A549 (cell line): ENCODE measurements around the gene ARSJ. TPM values are rescaled to one million over a fixed set of nuclear protein-coding genes. Genes with fewer than 3 reads are reported as not detected.

Experiments
- ATAC-seq, 2 experiments: fragments of 200-7000 bp in 1 of 2; fragments of >200 bp in 1 of 2; cut with Nextera tagmentation in 1 of 2; cut with Tn5 transposase in 1 of 2; 3 replicates each; pipeline versions ENCODE4 v1.8.0 to v1.9.1; 2018 to 2020; ENCODE audit warnings: mild to moderate bottlenecking in 1 of 2, moderate library complexity in 1 of 2
- CTCF ChIA-PET: fragments of 300-600 bp; sonication (Branson Sonifier 250); formaldehyde crosslinking; extraction: SDS; loops from one replicate; lab custom pipeline; 2021; ENCODE audit warnings: antibody characterized with exemption, inconsistent platforms; lab: Yijun Ruan, JAX
- POLR2A ChIA-PET: fragments of 350-600 bp; formaldehyde crosslinking; extraction: SDS; loops from one replicate; lab custom pipeline; 2021; ENCODE audit warnings: antibody characterized with exemption, inconsistent platforms; lab: Yijun Ruan, JAX
- DNase-seq, 2 experiments: peaks; one replicate each; pipeline versions ENCODE4 v3.0.0 to v3.0.0-alpha.2; 2011 to 2016; ENCODE audit warnings: low read depth in 1 of 2, low spot score in 1 of 2
- FAIRE-seq: peaks from 2 replicates; lab custom pipeline; 2011; peaks lifted over from hg19 to GRCh38; lab: Jason Lieb, UNC
- H3K27ac ChIP-seq, 2 experiments: fragments of >200 bp; sonication (Bioruptor Twin); formaldehyde crosslinking; 3 replicates each; pipeline ENCODE4 v1.5.1; 2016 to 2017
- H3K4me1 ChIP-seq: fragments of >200 bp; sonication (Bioruptor Twin); formaldehyde crosslinking; 3 replicates; pipeline ENCODE4 v1.6.1; 2016
- H3K4me2 ChIP-seq: fragments of >200 bp; sonication (Bioruptor Twin); formaldehyde crosslinking; 3 replicates; pipeline ENCODE4 v1.6.1; 2016
- H3K4me3 ChIP-seq: fragments of >200 bp; sonication (Bioruptor Twin); formaldehyde crosslinking; 3 replicates; pipeline ENCODE4 v1.5.1; 2016
- H3K9me3 ChIP-seq: fragments of >200 bp; sonication (Bioruptor Twin); formaldehyde crosslinking; 3 replicates; pipeline ENCODE4 v1.6.1; 2016
- BHLHE40 ChIP-seq: IDR thresholded peaks from 2 replicates; pipeline ENCODE4 v1.6.1; 2012; ENCODE audit warnings: low read depth, low read length, inconsistent platforms
- CHD2 ChIP-seq: fragments of 150-350 bp; IDR thresholded peaks from 2 replicates; pipeline ENCODE4 v1.6.1; 2014; ENCODE audit warnings: low read length; ENCODE audit not compliant: partially characterized antibody
- ELK1 ChIP-seq: fragments of 150-350 bp; IDR thresholded peaks from 2 replicates; pipeline ENCODE4 v1.6.1; 2014; ENCODE audit warnings: low read depth, mild to moderate bottlenecking, low read length
- EP300 ChIP-seq, 2 experiments: fragments of >200 bp; sonication (Bioruptor Twin); formaldehyde crosslinking; IDR thresholded peaks; 2 replicates in 1 of 2; 3 replicates in 1 of 2; pipeline ENCODE4 v1.6.1; 2016 to 2017
- ESRRA ChIP-seq: fragments of 150-350 bp; IDR thresholded peaks from 2 replicates; pipeline ENCODE4 v1.6.1; 2014; ENCODE audit warnings: mild to moderate bottlenecking, low read length, borderline replicate concordance
- FOSL2 ChIP-seq, 2 experiments: fragments of 450-650 bp in 1 of 2; fragments of >200 bp in 1 of 2; sonication (Bioruptor Twin) in 1 of 2; formaldehyde crosslinking; IDR thresholded peaks; 2 replicates each; pipeline versions ENCODE4 v1.5.0 to v1.6.1; 2016 to 2020; ENCODE audit warnings: mild to moderate bottlenecking in 1 of 2, moderate library complexity in 1 of 2
- HDAC2 ChIP-seq: fragments of 200-600 bp; sonication (generic); IDR thresholded peaks from 2 replicates; pipeline ENCODE4 v1.6.1; 2016
- HEYL ChIP-seq: fragments of 250-450 bp; sonication (Bioruptor Pico); IDR thresholded peaks from 2 replicates; pipeline ENCODE4 v1.8.0; 2021; ENCODE audit warnings: mild to moderate bottlenecking, moderate library complexity
- HMGXB4 ChIP-seq: fragments of 250-450 bp; sonication (Bioruptor Pico); IDR thresholded peaks from 2 replicates; pipeline ENCODE4 v1.5.0; 2021; ENCODE audit warnings: mild to moderate bottlenecking, moderate library complexity, borderline replicate concordance
- NFE2L2 ChIP-seq: fragments of 150-350 bp; conservative IDR thresholded peaks from 2 replicates; pipeline ENCODE4 v1.6.1; 2014; ENCODE audit warnings: low read length
- NR3C1 ChIP-seq: fragments of >200 bp; sonication (Bioruptor Twin); formaldehyde crosslinking; IDR thresholded peaks from 3 replicates; pipeline ENCODE4 v1.6.1; 2017
- POLR2A ChIP-seq: IDR thresholded peaks from 2 replicates; pipeline ENCODE4 v1.6.1; 2012; ENCODE audit warnings: mild to moderate bottlenecking, low read length
- POLR2AphosphoS2 ChIP-seq: conservative IDR thresholded peaks from 2 replicates; pipeline ENCODE4 v1.6.1; 2012; ENCODE audit warnings: low read length, improper control_type of control experiment, inconsistent platforms
- SMC3 ChIP-seq: fragments of >200 bp; sonication (Bioruptor Twin); formaldehyde crosslinking; IDR thresholded peaks from 3 replicates; pipeline ENCODE4 v1.6.1; 2018; ENCODE audit warnings: inconsistent platforms
- TP53 ChIP-seq: fragments of 250-450 bp; sonication (Bioruptor Pico); IDR thresholded peaks from 2 replicates; pipeline ENCODE4 v1.5.0; 2021; ENCODE audit warnings: mild to moderate bottlenecking, moderate library complexity
- ZFP36 ChIP-seq: fragments of 450-650 bp; IDR thresholded peaks from 2 replicates; pipeline ENCODE4 v1.6.1; 2014; ENCODE audit warnings: borderline replicate concordance; ENCODE audit not compliant: partially characterized antibody
- ZSCAN20 ChIP-seq: fragments of 250-450 bp; sonication (Bioruptor Pico); IDR thresholded peaks from 2 replicates; pipeline ENCODE4 v1.8.0; 2022; ENCODE audit warnings: mild to moderate bottlenecking, moderate library complexity
- WGBS: methylation state at CpG from one replicate; pipeline ENCODE4 v1.1.6; 2017; ENCODE audit errors: missing lambda C conversion rate; 5-methylcytosine and 5-hydroxymethylcytosine counted together
- polyA plus RNA-seq, 4 experiments: library from polyadenylated mRNA; depleted of rRNA in 3 of 4; stranded (reverse); fragments of >200 nt; fragmentation: RNase III in 1 of 4; extraction: RNeasy Plus Mini Kit Qiagen cat#74134 plus additional on column Dnase treatment in 1 of 4; gene quantifications; 2 replicates in 3 of 4; 3 replicates in 1 of 4; pipeline ENCODE4 v1.2.3, GENCODE V29; 2011 to 2017

The ARSJ gene
- polyA plus RNA-seq, 2 of the 4 experiments (the other 2 are of a cell fraction) = 3.0 to 8.6 TPM

- TF ChIP-seq HMGXB4 (CRISPR knock-in tag) (no peak), NFE2L2 (no peak), POLR2AphosphoS2 (no peak), CHD2 (no peak), ESRRA (no peak)
These were observed 80.0 kb downstream of the ARSJ start (continued) for GRCh38 chr4:113899271-113900070.

- Histone ChIP-seq H3K4me1 (no peaks in the 10 kb centered on the region), H3K4me3 (no peak overlapping the region), H3K4me2 (no peak overlapping the region), H3K9me3 (no peaks in the 10 kb centered on the region), H3K27ac (no peak overlapping the region)
- FAIRE-seq (no peak), ATAC-seq (no peak), DNase-seq (no peak)
- CTCF ChIA-PET = no interaction called here
- POLR2A ChIA-PET = no interaction called here
- no peak for TF ChIP-seq NR3C1
- no peak for TF ChIP-seq HMGXB4 (CRISPR knock-in tag)
- no peak for TF ChIP-seq EP300 (IDR thresholded peaks at IDR 0.05)
- TF ChIP-seq HDAC2 = no peak
- no peak for TF ChIP-seq SMC3
- TF ChIP-seq POLR2A = no peak
- TF ChIP-seq ELK1 = no peak
- TF ChIP-seq ZFP36 = no peak
- no peak for TF ChIP-seq FOSL2 (IDR thresholded peaks at IDR 0.05)
- TF ChIP-seq FOSL2 (CRISPR knock-in tag; IDR thresholded peaks at IDR 0.05) = no peak
These were observed 85.9 kb downstream of the ARSJ start for GRCh38 chr4:113893546-113893945.

DNA sequence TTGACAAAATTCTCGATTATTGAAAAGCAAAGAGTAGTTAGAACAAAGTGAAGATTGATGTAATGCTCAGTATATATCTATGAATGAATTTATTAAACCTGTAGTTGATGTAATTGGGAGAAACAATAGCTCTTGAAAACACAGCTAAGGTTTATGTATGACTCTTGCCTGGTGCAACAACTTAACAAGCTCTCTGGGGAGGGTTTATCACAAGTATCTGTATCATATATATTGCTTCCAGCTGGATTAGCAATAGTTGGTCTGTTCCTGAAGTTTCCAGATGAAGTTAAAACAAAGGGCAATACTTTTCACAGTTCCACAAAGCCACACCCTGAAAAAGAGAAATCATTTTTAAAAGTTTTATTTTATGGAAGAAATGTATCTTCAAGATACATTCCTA, 91.4 kb downstream of the ARSJ start:
- CTCF ChIA-PET = no interaction called here
- TF ChIP-seq TP53 (CRISPR knock-in tag) (no peak), BHLHE40 (no peak), ZSCAN20 (no peak)
- H3K9me3 ChIP-seq = no peaks in the 10 kb centered on the region
- FAIRE-seq = no peak
- no peak overlapping the region for H3K27ac ChIP-seq
- no peak for DNase-seq
- POLR2A ChIA-PET = no interaction called here
- WGBS = 34% methylated on average over 1 of the region's 1 CpG
- no peak for ATAC-seq
- H3K4me1 ChIP-seq = no peaks in the 10 kb centered on the region
- H3K4me2 ChIP-seq = no peak overlapping the region
- H3K4me3 ChIP-seq = no peak overlapping the region

DNA sequence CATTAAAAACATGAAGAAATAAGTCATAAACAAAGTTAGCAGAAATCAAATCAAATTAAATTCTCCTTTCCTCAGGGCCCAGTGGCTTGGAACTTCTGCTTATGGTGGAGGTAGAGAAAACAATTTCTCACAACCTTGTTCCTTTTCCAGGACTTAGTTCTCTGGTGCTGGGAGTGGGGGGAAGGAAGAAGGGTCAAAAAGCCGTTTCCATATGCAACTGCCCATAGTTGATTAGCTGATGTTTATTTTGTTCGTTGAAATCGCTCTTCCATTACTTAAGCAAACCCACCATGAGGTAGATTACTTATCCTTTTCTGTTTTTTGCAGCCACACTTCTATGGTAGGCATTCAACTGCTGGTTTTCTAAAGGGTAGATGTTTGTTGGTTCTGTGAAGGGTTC, 94.2 kb downstream of the ARSJ start:
- TF ChIP-seq HEYL (no peak), CHD2 (no peak)
- TF ChIP-seq, all 56 proteins: peak for 0
- WGBS = 67% methylated on average over 3 of the region's 3 CpGs
- H3K4me2 ChIP-seq = no peak overlapping the region
- ATAC-seq (no peak), FAIRE-seq (no peak), DNase-seq (no peak)
- POLR2A ChIA-PET = no interaction called here
- H3K27ac ChIP-seq = no peak overlapping the region
- H3K4me1 ChIP-seq = no peaks in the 10 kb centered on the region
- H3K9me3 ChIP-seq = no peaks in the 10 kb centered on the region
- CTCF ChIA-PET = no interaction called here
- H3K4me3 ChIP-seq = no peak overlapping the region
